Ectodermal cell (in vitro differentiated cells): ENCODE data around the gene FRYL.
"Not testable (repeated sequence)": the region's sequence is repeated elsewhere in the genome, so short reads cannot be mapped to it uniquely, and the experiment has no call there.

Experiments
- H3K27ac ChIP-seq: 2 replicates; pipeline ENCODE4 v1.7.0; 2013; ENCODE audit warnings: mild to moderate bottlenecking, low read depth, low read length; ENCODE audit not compliant: insufficient read depth, poor library complexity, severe bottlenecking
- H3K27me3 ChIP-seq: 2 replicates; pipeline ENCODE4 v1.7.0; 2013; ENCODE audit warnings: mild to moderate bottlenecking, low read length; ENCODE audit not compliant: insufficient read depth, control insufficient read depth, poor library complexity, severe bottlenecking
- H3K36me3 ChIP-seq: one replicate; pipeline ENCODE4 v1.7.0; 2013; ENCODE audit warnings: low read length; ENCODE audit not compliant: control insufficient read depth, insufficient read depth
- H3K4me1 ChIP-seq: one replicate; pipeline ENCODE4 v1.7.0; 2013; ENCODE audit warnings: low read length; ENCODE audit not compliant: control insufficient read depth, insufficient read depth
- H3K4me3 ChIP-seq: 2 replicates; pipeline ENCODE4 v1.7.0; 2013; ENCODE audit warnings: low read depth, low read length, control low read depth; ENCODE audit not compliant: insufficient read depth
- H3K9me3 ChIP-seq: 2 replicates; pipeline ENCODE4 v1.7.0; 2013; ENCODE audit warnings: mild to moderate bottlenecking, low read length, moderate library complexity; ENCODE audit not compliant: control insufficient read depth
- WGBS, 2 experiments: methylation state at CpG; one replicate each; pipeline ENCODE4 v1.1.7; 2013; ENCODE audit warnings: missing lambda C conversion rate in 2 of 2; 5-methylcytosine and 5-hydroxymethylcytosine counted together

The FRYL gene

DNA sequence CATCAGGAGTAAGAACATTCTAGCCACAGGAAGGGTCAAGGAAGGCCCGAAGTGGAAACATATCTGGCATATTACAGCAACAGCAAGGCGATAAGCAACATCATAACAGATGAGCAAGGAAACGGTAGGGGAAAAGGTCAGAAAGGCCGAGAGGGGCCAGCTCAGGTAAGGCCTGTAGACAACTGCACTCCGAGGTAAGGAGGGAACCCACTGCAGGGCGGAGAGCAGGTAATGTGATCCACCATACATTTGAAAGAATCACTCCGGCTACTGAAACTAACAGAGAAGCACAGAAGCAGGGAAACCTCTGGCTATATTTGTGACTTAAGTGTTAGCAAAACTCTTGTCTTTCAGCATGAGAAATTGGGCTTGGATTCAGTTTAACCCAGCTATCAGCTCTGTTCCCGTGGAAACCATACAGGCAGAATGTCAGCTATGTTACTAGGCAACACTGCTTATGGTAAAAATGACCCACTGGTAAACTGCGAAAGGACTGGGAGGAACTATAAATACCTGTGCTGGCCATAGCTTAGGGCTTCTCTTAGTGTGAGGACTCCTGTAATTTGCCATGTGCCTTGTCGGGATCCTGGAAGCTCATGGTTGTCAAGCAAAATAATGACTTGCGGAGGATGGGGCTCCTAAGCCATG is 31.0 kb downstream of the FRYL start:
- Histone ChIP-seq H3K36me3 (no peaks in the 10 kb centered on the region), H3K4me3 (no peak overlapping the region), H3K27me3 (no peaks in the 10 kb centered on the region), H3K9me3 (peaks cover 2% of the 10 kb centered on the region), H3K27ac (no peak overlapping the region), H3K4me1 (no peaks in the 10 kb centered on the region)
- 91 to 93% methylated on average over 11 of the region's 11 CpGs for WGBS, 2 experiments

DNA sequence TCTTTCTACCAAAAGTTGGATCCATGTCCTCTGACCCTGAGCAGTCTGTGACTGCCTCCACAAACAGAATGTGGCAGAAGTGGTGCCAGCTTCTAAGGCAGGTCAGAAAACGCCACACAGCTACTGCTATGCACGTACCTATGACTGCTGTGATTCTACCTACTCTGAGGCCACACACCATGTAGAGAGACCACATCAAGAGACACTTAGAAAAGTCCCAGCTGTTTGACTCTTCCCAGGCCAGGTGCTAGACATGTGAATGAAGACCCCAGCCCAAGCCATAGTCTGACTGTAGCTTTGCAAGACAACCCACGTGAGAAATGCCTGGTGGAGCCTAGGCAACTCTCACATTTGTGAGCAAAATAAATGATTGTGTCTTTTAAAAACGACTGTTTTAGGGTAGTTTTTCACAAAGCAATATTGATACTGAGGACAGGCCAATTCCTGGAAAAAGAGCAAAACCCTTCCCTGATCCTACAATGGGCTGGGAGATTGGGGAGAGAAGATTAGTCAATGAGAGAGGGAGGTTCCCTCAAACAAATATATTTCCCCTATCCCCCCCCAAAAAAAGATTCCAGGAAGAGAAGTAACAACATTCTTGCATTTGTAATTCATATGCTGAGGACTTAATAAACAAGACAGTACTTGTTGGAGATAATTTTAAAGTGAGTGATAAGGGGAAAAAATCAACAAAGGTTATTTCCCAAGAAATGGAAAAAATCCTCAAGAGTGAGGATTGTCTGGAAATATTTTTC is 33.3 kb downstream of the FRYL start:
- H3K36me3 ChIP-seq: no peaks in the 10 kb centered on the region
- H3K27ac ChIP-seq: no peak overlapping the region
- no peaks in the 10 kb centered on the region for H3K9me3 ChIP-seq
- no peak overlapping the region for H3K4me3 ChIP-seq
- H3K4me1 ChIP-seq: no peaks in the 10 kb centered on the region
- H3K27me3 ChIP-seq: no peaks in the 10 kb centered on the region
- 77 to 81% methylated on average over 4 of the region's 4 CpGs for WGBS, 2 experiments

- not testable (repeated sequence) for H3K4me1 ChIP-seq, H3K27ac ChIP-seq, H3K9me3 ChIP-seq, H3K36me3 ChIP-seq, H3K27me3 ChIP-seq, H3K4me3 ChIP-seq
- WGBS, 2 experiments: 88 to 93% methylated on average over 2 to 4 of the region's 5 CpGs
These were observed 34.9 kb downstream of the FRYL start for GRCh38 chr4:48745223-48745622.

GRCh38 chr4:48742412-48742811 is 37.7 kb downstream of the FRYL start:
- Histone ChIP-seq H3K36me3 (no peaks in the 10 kb centered on the region), H3K4me1 (no peaks in the 10 kb centered on the region), H3K4me3 (no peak overlapping the region), H3K27me3 (no peaks in the 10 kb centered on the region), H3K27ac (no peak overlapping the region), H3K9me3 (peaks cover 2% of the 10 kb centered on the region)

- WGBS, 2 experiments: 95 to 97% methylated on average over 3 of the region's 3 CpGs
- H3K4me1 ChIP-seq: no peaks in the 10 kb centered on the region
These were observed 40.5 kb downstream of the FRYL start for GRCh38 chr4:48739560-48740019.

DNA sequence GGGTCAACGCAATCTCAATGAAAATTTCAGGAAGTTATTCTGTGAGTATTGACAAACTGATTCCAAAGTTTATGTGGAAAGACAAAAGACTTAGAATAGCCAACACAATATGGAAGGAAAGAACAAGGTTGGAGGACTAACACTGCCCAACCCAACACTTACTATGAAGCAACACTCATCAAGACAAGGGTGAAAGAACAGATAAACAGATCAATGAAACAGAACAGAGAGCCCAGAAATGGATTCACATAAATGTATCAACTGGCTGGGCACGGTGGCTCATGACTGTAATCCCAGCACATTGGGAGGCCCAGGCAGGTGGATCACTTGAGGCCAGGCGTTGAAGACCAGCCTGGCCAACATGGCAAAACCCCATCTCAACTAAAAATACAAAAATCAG is 41.2 kb downstream of the FRYL start:
- Histone ChIP-seq H3K4me3 (no peak overlapping the region), H3K4me1 (no peaks in the 10 kb centered on the region), H3K27me3 (no peaks in the 10 kb centered on the region), H3K9me3 (peaks cover 2% of the 10 kb centered on the region), H3K27ac (no peak overlapping the region), H3K36me3 (no peaks in the 10 kb centered on the region)
- WGBS, 2 experiments: 92% methylated on average over 3 of the region's 3 CpGs

More at GRCh38 chr4:48739560-48740019, 40.5 kb downstream of the FRYL start:
- Histone ChIP-seq H3K27ac (no peak overlapping the region), H3K9me3 (peaks cover 2% of the 10 kb centered on the region), H3K27me3 (no peaks in the 10 kb centered on the region), H3K4me3 (no peak overlapping the region), H3K36me3 (no peaks in the 10 kb centered on the region)

- H3K36me3 ChIP-seq: not testable (repeated sequence)
- WGBS, 2 experiments: 83 to 87% methylated on average over 15 of the region's 15 CpGs
These were observed 51.1 kb downstream of the FRYL start for GRCh38 chr4:48728906-48729496.

GRCh38 chr4:48727666-48728459 is 52.2 kb downstream of the FRYL start:
- H3K4me1 ChIP-seq: peaks cover 7% of the 10 kb centered on the region

More at GRCh38 chr4:48728906-48729496, 51.1 kb downstream of the FRYL start:
- not testable (repeated sequence) for H3K4me1 ChIP-seq, H3K4me3 ChIP-seq, H3K27ac ChIP-seq, H3K9me3 ChIP-seq, H3K27me3 ChIP-seq

DNA sequence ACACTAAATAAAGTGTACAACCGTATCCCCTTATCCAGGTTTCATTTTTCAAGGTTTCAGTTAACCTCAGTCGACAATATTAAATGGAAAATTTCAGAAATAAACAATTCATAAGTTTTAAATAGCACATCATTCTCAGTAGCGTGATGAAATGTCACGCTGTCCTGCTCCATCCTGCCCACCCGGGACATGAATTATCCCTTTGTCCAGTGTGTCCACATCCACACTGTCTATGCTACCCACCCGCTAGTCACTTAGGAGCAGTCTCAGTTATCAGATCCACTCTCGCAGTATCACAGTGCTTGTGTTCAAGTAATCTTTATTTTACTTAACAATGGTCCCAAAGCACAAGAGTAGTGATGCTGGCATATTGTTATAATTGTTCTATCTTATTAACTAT is 54.7 kb downstream of the FRYL start:
- 96 to 98% methylated on average over 7 of the region's 7 CpGs for WGBS, 2 experiments
- no peaks in the 10 kb centered on the region for H3K9me3 ChIP-seq
- no peaks in the 10 kb centered on the region for H3K36me3 ChIP-seq
- H3K4me3 ChIP-seq: no peak overlapping the region
- no peak overlapping the region for H3K27ac ChIP-seq
- H3K4me1 ChIP-seq: peaks cover 7% of the 10 kb centered on the region
- no peaks in the 10 kb centered on the region for H3K27me3 ChIP-seq

More at GRCh38 chr4:48727666-48728459, 52.2 kb downstream of the FRYL start:
- WGBS, 2 experiments: 94 to 100% methylated on average over 2 of the region's 2 CpGs
- H3K27ac ChIP-seq: no peak overlapping the region
- H3K36me3 ChIP-seq: no peaks in the 10 kb centered on the region
- no peak overlapping the region for H3K4me3 ChIP-seq
- no peaks in the 10 kb centered on the region for H3K9me3 ChIP-seq
- no peaks in the 10 kb centered on the region for H3K27me3 ChIP-seq
